Lower leg skin (tissue), 4 donors: ENCODE results near the gene DPEP2. TPM values are rescaled to one million over a fixed set of nuclear protein-coding genes. Genes with fewer than 3 reads are reported as not detected.
"Not testable (repeated sequence)": the region's sequence is repeated elsewhere in the genome, so short reads cannot be mapped to it uniquely, and the experiment has no call there.

Experiments
- DNase-seq, 2 donors: peaks; one replicate each; pipeline ENCODE4 v3.0.0-alpha.2; 2019; ENCODE audit warnings: low spot score in 2 of 2
- H3K4me3 ChIP-seq: fragments of 200-600 bp; sonication (generic); 2 replicates; pipeline ENCODE4 v1.5.1; 2017; ENCODE audit warnings: mild to moderate bottlenecking, low read depth; ENCODE audit not compliant: poor library complexity, severe bottlenecking
- POLR2A ChIP-seq, 2 donors: fragments of 450-650 bp; IDR thresholded peaks; one replicate each; pipeline ENCODE4 v1.6.1; 2016 to 2017; ENCODE audit warnings: antibody characterized with exemption in 2 of 2, mild to moderate bottlenecking in 1 of 2, moderate library complexity in 1 of 2
- WGBS, 2 donors: methylation state at CpG; one replicate each; pipeline ENCODE4 v1.1.5; 2018; 5-methylcytosine and 5-hydroxymethylcytosine counted together
- intact Hi-C: fragments of 100-400 bp; cut with DNase I; formaldehyde crosslinking; loops from one replicate; pipeline ENCODE4 v1.15.0; 2023; ENCODE audit warnings: low total_unique reads
- total RNA-seq, 4 donors: library from RNA; depleted of rRNA; stranded (reverse); fragments of >200 nt; gene quantifications; one replicate each; pipeline ENCODE4 v1.1.0, GENCODE V29; 2016
- TF ChIP-seq, protein P1 (sequence below), 3 donors: fragments of 450-650 bp; IDR thresholded peaks; one replicate each; pipeline ENCODE4 v1.5.1; 2016; ENCODE audit warnings: antibody characterized with exemption in 3 of 3, mild to moderate bottlenecking in 3 of 3, moderate library complexity in 2 of 3

Gene DPEP2
- total RNA-seq, 4 donors from 2014 or later: 0.52 to 5.9 (median 1.7) TPM

DNA sequence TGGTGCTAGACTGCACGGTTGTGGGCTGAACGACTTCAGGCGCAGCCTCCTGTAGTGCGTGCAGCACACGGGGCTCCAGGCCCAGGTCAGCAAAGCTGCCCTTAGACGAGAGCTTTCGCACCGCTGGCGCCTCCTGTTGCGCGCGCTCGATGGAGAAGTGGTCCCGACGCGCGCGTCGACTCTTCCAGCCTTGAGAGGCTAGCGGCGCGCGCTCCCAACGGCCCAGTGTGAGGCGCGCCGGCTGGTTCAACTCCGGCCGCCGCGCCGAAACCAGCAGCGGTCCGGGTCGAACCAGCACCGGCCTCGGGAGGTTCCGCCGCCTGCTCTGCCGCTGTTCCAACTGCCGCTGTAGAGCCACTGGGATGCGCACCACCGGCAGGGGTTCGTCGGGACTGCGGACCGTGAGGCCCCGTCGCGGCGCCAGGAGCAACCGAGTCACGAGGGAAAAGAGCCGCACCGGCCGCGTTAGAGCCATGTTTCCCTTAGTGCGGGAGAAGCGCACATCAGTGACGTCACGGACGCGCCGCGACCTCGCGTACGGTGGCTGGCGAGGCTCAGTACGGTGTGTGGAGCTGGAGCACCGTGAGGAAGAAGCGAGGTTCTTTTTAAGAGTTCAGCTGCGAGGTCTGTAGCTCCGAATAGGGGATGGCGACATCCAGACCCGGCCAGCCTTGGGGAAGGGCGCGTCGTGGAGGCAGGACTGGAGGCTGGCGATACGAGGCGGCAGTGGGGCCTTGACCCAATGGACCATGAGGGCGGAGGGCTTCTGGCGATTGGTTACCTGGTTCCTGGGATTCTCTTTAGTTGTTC is 23.6 kb upstream of the DPEP2 start, which contains the start of the genes DDX28 and DUS2:
TSS of gene DDX28 (minus strand) at position 505 of the 810 bp plus-strand sequence. CDS start at position 475, 30 bp downstream.
TSS of gene DUS2 (plus strand) at position 557 of the 810 bp plus-strand sequence. CDS start 14,740 bp downstream, outside the sequence.
- intact Hi-C loops: no loop called here
- peak; percentile 92 to 98 for DNase-seq
- peak within 1 kb of the TSS; percentile 94 for H3K4me3 ChIP-seq
- no peak for TF ChIP-seq POLR2A (IDR thresholded peaks at IDR 0.05)
- WGBS, 2 donors: 0% methylated on average over 28 to 81 of the region's 84 CpGs

DNA sequence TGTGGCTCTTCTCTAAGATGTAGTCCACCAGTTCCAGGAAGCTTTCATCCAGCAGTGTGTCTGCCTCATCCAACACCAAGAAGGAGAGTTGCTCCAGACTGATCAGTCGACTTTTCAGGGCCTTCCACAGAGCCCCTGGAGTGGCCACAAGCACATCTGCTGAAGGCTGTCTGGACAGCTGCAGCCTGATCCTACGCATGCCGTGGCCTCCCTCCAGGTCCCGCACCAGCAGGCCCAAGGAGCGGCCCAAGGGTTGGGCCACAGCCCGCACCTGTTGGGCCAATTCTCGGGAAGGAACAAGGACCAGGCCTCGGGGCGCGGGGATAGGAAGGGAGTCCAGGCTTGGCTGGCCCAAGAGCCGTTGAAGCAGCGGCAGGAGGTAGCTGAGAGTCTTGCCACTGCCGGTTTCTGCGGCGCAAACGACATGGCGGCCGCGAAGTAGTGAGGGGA is 23.0 kb upstream of the DPEP2 start:
- no peak for DNase-seq
- TF ChIP-seq, protein P1, sequence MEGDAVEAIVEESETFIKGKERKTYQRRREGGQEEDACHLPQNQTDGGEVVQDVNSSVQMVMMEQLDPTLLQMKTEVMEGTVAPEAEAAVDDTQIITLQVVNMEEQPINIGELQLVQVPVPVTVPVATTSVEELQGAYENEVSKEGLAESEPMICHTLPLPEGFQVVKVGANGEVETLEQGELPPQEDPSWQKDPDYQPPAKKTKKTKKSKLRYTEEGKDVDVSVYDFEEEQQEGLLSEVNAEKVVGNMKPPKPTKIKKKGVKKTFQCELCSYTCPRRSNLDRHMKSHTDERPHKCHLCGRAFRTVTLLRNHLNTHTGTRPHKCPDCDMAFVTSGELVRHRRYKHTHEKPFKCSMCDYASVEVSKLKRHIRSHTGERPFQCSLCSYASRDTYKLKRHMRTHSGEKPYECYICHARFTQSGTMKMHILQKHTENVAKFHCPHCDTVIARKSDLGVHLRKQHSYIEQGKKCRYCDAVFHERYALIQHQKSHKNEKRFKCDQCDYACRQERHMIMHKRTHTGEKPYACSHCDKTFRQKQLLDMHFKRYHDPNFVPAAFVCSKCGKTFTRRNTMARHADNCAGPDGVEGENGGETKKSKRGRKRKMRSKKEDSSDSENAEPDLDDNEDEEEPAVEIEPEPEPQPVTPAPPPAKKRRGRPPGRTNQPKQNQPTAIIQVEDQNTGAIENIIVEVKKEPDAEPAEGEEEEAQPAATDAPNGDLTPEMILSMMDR (IDR thresholded peaks at IDR 0.05): no peak
- no peak for TF ChIP-seq POLR2A (IDR thresholded peaks at IDR 0.05)
- intact Hi-C loops: no loop called here
- H3K4me3 ChIP-seq: peak overlapping the region; percentile 94
- WGBS, 2 donors: 1 to 8% methylated on average over 15 to 19 of the region's 19 CpGs

DNA sequence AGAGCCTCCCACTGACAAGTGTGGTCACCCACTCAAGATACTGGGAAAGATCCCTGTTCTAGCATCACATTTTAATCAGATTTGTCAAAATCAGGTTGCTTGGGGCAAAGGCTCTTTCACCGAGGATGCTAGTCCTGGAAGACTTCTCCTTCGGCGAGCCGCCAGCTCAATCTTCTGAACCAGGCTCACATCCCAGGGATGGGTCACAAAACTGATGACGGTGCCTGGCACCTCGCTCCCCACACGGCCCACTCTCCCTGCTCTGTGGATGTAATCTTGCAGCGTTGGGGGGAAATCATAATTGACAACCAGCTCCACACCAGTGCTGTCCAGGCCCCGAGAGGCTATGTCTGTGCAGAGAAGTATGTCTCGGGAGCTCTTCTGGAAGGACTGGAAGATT is 22.2 kb upstream of the DPEP2 start:
- no peak overlapping the region for H3K4me3 ChIP-seq
- intact Hi-C loops: no loop called here
- no peak for DNase-seq
- 94 to 95% methylated on average over 10 of the region's 10 CpGs for WGBS, 2 donors
- TF ChIP-seq POLR2A (IDR thresholded peaks at IDR 0.05): no peak
- TF ChIP-seq, protein P1 (IDR thresholded peaks at IDR 0.05): no peak

DNA sequence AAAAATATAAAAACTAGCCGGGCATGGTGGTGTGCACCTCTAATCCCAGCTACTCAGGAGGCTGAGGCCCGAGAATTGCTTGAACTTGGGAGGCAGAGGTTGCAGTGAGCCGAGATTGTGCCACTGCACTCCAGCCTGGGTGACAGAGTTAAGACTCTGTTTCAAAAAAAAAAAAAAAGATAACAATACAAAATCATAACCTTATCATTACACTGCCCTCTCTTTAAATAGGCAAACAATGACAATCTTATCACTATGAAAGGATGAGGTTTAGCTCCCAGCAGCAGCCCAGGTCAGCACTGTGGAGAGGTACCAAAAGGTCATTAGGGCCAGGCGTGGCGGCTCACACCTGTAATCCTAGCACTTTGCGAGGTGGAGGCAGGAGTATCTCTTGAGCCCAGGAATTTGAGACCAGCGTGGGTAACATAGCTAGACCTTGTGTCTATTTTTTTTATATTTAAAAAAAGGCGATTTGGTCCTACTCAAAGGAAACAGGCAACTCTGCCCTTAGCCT is 19.9 kb upstream of the DPEP2 start:
- 82 to 86% methylated on average over 8 of the region's 8 CpGs for WGBS, 2 donors
- no peak for DNase-seq
- H3K4me3 ChIP-seq: no peak overlapping the region
- TF ChIP-seq, protein P1 (IDR thresholded peaks at IDR 0.05): no peak
- no peak for TF ChIP-seq POLR2A (IDR thresholded peaks at IDR 0.05)
- intact Hi-C loops: no loop called here

DNA sequence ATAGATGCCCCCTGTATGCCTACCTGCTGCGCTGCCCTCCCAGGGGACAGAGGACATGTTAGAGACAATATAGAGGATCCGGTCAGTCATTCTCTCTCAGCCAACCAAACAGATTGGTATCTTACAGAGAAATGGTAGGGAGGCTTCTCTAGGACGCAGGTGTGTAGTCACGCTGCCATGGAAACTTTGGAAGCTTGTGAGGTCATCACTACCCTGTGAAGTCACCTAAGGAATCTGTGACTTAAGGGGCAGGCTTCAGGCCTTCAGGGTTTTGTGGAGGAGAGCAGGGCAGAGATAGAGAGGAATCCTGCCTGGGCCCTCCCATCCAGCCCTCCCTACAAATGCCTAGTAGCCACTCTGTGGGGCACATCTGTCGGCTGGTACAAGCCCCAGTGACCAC is 16.4 kb upstream of the DPEP2 start, which contains the start of gene DPEP2NB:
TSS of gene DPEP2NB (minus strand) at position 231 of the 400 bp plus-strand sequence. CDS start at position 90, 141 bp downstream.
- WGBS, 2 donors: 83 to 93% methylated on average over 5 of the region's 5 CpGs
- intact Hi-C loops: no loop called here
- no peak for DNase-seq
- TF ChIP-seq POLR2A (IDR thresholded peaks at IDR 0.05): no peak
- TF ChIP-seq, protein P1 (IDR thresholded peaks at IDR 0.05): no peak
- no peak within 1 kb of the TSS for H3K4me3 ChIP-seq

DNA sequence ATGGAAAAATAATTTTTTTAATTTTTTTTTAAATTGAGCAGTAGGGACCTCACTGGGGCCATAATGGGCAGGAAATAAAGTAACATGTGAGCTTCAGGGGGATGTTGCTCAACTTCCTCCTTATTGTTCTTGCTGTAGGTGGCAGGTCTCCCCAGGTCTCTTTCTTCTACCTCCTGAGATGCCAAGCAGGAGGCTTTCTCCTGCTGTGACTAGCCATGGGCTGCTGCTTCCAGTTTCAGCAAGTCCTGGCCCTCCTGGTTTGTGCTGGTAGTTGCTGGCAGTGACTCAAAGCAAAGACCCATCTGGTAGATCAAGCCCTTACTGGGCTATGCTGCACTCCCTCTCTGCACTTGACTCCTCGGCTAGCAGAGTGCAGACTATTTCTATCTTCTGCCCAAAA is 14.2 kb upstream of the DPEP2 start:
- intact Hi-C loops: no loop called here
- WGBS, 2 donors: 31 to 59% methylated on average over 1 of the region's 1 CpG
- no peak overlapping the region for H3K4me3 ChIP-seq
- TF ChIP-seq, protein P1 (IDR thresholded peaks at IDR 0.05): no peak
- TF ChIP-seq POLR2A (IDR thresholded peaks at IDR 0.05): no peak
- DNase-seq: no peak

DNA sequence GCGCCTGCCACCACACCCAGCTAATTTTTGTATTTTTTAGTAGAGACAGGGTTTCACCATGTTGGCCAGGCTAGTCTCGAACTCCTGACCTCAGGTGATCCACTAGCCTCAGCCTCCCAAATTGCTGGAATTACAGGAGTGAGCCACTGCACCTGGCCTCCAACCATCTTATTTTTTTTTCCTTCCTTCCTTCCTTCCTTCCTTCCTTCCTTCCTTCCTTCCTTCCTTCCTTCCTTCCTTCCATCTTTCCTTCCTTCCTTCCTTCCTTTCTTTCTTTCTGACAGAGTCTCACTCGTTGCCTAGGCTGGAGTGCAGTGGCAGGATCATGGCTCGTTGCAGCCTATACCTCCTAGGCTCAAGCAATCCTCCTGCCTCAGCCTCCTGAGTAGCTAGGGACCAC is 10.6 kb upstream of the DPEP2 start:
- intact Hi-C loops, DNase-seq, H3K4me3 ChIP-seq: not testable (repeated sequence)
- 80 to 92% methylated on average over 4 of the region's 4 CpGs for WGBS, 2 donors
